Measurements from ENCODE around the gene UBE2E1.
"Not testable (repeated sequence)": the region's sequence is repeated elsewhere in the genome, so short reads cannot be mapped to it uniquely, and the experiment has no call there.

UBE2E1 gene

GRCh38 chr3:23837691-23838090, 31.9 kb downstream of the UBE2E1 start:
- H3K4me3 ChIP-seq (ENCODE audit: low read depth, low read length): no peak overlapping the region
- no peak for DNase-seq (ENCODE audit: low read depth)
- TF ChIP-seq, protein P1, sequence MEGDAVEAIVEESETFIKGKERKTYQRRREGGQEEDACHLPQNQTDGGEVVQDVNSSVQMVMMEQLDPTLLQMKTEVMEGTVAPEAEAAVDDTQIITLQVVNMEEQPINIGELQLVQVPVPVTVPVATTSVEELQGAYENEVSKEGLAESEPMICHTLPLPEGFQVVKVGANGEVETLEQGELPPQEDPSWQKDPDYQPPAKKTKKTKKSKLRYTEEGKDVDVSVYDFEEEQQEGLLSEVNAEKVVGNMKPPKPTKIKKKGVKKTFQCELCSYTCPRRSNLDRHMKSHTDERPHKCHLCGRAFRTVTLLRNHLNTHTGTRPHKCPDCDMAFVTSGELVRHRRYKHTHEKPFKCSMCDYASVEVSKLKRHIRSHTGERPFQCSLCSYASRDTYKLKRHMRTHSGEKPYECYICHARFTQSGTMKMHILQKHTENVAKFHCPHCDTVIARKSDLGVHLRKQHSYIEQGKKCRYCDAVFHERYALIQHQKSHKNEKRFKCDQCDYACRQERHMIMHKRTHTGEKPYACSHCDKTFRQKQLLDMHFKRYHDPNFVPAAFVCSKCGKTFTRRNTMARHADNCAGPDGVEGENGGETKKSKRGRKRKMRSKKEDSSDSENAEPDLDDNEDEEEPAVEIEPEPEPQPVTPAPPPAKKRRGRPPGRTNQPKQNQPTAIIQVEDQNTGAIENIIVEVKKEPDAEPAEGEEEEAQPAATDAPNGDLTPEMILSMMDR (conservative IDR thresholded peaks at IDR 0.05; ENCODE audit: low read depth, low read length): no peak

- TF ChIP-seq, protein P1 (conservative IDR thresholded peaks at IDR 0.05; ENCODE audit: low read depth, low read length): no peak
- DNase-seq (ENCODE audit: low read depth): no peak
- no peak overlapping the region for H3K4me3 ChIP-seq (ENCODE audit: low read depth, low read length)
Observed at GRCh38 chr3:23840521-23840920, 34.8 kb downstream of the UBE2E1 start.

DNA sequence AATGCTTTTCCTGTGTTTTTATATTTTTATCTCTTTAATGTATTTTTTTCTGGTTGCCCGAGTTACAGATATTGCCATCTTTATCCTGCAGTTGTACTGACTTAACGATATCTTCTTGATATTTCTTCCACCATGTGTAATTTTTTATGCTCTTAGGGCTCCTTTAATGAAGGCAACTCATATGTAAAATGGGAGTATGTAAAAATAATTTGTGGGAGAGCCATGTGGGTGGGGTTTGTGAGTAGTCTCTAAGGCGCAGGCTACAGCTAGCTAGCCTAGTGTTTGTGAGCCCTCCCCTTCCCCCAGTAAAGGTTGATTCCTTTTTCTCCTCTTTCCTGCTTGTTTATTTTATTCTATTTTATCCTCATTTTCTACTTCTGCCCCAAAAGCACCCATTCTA, 38.1 kb downstream of the UBE2E1 start:
- no peak for DNase-seq (ENCODE audit: low read depth)
- TF ChIP-seq, protein P1 (conservative IDR thresholded peaks at IDR 0.05; ENCODE audit: low read depth, low read length): no peak

DNA sequence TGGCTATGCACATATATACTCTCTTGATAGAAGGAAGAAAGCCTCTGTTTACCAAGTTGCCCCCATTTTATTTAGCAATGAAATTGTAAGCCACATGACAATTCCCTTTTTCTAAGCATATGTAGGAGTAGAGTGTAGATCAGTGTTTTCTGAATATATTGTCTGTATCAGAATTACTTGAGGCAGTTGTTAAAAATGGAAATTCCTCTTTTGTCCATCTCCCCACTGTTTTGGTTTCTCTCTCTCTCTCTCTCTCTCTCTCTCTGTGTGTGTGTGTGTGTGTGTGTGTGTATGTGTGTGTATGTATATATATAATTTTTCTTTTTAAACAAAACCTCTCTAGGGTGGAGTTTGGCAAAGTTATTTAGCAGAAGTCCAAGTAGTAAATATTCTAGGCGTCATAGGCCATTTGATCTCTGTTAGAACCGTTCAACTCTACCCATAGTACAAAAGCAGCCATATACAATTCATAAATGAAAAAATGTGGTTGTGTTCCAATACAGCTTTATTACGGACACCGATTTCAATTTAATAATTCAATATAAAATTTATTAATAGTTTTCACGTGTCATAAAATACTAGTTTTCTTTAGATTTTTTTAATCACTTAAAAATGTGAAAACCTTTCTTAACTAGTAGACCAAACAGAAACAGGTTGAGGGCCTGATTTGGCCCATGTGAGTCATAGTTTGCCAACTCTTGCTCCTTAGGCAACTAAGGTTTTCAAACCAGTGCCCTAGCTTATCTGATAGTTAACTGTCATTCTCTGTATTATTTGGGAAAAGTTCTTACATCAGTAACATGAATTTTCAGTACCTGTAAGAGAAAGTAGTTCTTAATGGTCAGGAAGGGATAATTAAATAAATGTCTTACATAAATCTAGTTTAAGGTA, 39.8 kb downstream of the UBE2E1 start:
- H3K4me3 ChIP-seq (ENCODE audit: low read depth, low read length): no peak overlapping the region
- no peak for DNase-seq (ENCODE audit: low read depth)
- TF ChIP-seq, protein P1 (conservative IDR thresholded peaks at IDR 0.05; ENCODE audit: low read depth, low read length): no peak

More for the DNA sequence above, 38.1 kb downstream of the UBE2E1 start:
- H3K4me3 ChIP-seq (ENCODE audit: low read depth, low read length): no peak overlapping the region

DNA sequence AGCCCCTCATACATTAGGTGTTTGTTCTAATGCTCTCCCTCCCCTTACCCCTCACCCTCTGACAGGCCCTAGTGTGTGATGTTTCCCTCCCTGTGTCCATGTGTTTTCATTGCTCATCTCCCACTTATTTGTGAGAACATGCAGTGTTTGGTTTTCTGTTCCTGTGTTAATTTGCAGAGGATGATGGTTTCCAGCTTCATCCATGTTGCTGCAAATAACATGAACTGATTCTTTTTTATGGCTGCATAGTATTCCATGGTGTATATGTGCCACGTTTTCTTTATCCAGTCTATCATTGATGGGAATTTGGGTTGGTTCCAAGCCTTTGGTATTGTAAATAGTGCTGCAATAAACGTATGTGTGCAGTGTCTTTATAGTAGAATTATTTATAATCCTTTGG, 43.7 kb downstream of the UBE2E1 start:
- H3K4me3 ChIP-seq (ENCODE audit: low read depth, low read length); DNase-seq (ENCODE audit: low read depth): not testable (repeated sequence)

DNA sequence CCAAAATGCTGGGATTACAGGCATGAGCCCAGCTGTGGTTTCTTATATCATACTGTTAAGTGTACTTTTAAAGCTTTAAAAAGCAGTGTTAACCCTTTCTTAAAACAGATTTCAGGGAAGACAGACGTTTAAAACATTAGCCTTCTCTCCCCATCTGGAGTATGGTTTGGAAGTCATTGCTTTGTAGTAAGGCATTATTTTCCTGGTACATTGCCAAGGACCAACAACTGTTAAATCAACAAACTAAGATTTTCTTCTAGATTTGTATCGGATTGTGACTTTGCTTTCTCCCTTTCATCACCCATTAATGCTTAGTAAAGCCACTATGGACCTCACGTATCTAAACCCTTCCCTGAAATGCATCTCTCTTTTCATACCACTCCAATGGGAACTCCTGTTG, 50.5 kb downstream of the UBE2E1 start:
- H3K4me3 ChIP-seq (ENCODE audit: low read depth, low read length): no peak overlapping the region
- TF ChIP-seq, protein P1 (conservative IDR thresholded peaks at IDR 0.05; ENCODE audit: low read depth, low read length): no peak
- peak; percentile 83 for DNase-seq (ENCODE audit: low read depth)

GRCh38 chr3:23859012-23859743, 53.4 kb downstream of the UBE2E1 start:
- H3K4me3 ChIP-seq (ENCODE audit: low read depth, low read length): no peak overlapping the region
- peak; percentile 57 for DNase-seq (ENCODE audit: low read depth)
- TF ChIP-seq, protein P1 (conservative IDR thresholded peaks at IDR 0.05; ENCODE audit: low read depth, low read length): no peak

All from choroid plexus epithelial cell (primary cell).